ENCODE data around the gene SERTAD4. TPM values are rescaled to one million over a fixed set of nuclear protein-coding genes. Genes with fewer than 3 reads are reported as not detected.
A peak's percentile ranks its signal among the peaks of the same experiment; 100 is the strongest.
"Not testable (repeated sequence)": the region's sequence is repeated elsewhere in the genome, so short reads cannot be mapped to it uniquely, and the experiment has no call there.

Gene SERTAD4
- not detected for polyA plus RNA-seq (2012; ENCODE audit: insufficient read depth, insufficient read length)

GRCh38 chr1:210232511-210233215 lies at the start of gene SERTAD4:
SERTAD4 (plus strand) TSS chr1:210232796; CDS start chr1:210237961, 5,165 bp downstream.
- no peak within 1 kb of the TSS for H3K4me3 ChIP-seq (ENCODE audit: low read length)
- DNase-seq (ENCODE audit: low read depth, low spot score) = no peak

- no peak for DNase-seq (ENCODE audit: low read depth, low spot score)
- H3K4me3 ChIP-seq (ENCODE audit: low read length) = no peak overlapping the region
Observed at GRCh38 chr1:210185063-210185462, 47.5 kb upstream of the SERTAD4 start.

- H3K4me3 ChIP-seq (ENCODE audit: low read length); DNase-seq (ENCODE audit: low read depth, low spot score): not testable (repeated sequence)
Observed at GRCh38 chr1:210187849-210188606, 44.6 kb upstream of the SERTAD4 start.

DNA sequence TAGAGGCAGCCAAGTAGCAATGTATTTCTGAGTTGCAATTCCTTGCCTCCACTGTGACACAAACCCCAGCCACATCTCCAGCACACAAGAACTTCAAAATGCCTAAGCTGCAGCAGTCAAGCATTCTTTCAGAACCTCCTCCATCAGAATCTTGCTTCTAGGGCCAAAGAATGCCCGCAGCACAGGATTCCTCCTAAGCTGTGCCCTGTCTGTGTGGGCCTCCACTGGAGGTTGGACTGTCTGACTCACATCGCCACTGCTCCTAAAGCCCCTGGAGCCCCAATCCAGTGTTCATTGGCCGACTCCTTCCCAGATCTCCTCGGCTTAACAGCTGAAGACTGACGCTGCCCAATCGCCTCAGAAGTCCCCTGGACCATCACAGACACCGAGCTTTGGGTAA lies 43.2 kb upstream of the SERTAD4 start:
- H3K4me3 ChIP-seq (ENCODE audit: low read length) = no peak overlapping the region
- no peak for DNase-seq (ENCODE audit: low read depth, low spot score)

DNA sequence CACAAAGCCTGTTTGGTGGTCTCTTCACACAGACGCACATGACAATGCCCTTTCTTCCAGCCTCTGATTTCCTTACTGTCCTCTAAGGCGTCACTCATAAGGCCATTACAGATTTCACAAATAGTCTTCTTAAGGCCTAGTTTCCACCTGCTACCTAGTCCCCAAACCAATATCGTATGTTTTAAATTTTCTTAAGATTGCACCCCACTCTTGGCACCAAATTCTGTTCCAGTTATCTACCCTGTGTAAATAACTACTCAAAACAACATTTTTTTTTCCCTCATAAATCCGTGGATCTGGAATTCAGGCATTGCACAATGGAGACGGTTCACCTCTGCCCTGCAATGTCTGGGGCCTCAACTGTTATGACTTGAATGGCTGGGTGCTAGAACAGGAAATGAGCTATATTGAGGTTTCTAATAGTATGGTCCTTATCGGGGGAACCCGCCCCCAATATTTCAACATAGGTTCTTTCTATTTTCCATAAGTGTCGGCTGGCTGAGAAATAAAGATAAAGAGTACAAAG lies 36.9 kb upstream of the SERTAD4 start:
- H3K4me3 ChIP-seq (ENCODE audit: low read length) = no peak overlapping the region
- no peak for DNase-seq (ENCODE audit: low read depth, low spot score)

DNA sequence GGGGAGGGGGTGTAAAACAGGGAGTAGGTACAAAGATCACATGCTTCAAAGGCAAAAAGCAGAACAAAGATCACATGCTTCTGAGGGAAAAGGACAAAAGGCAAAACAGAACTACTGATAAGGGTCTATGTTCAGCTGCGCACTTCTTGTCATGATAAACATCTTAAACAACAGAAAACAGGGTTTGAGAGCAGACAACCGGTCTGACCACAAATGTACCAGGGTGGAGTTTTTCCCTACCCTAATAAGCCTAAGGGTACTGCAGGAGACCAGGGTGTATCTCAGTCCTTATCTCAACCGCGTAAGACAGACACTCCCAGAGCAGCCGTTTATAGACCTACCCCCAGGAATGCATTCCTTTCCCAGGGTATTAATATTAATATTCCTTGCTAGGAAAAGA lies 36.3 kb upstream of the SERTAD4 start:
- not testable (repeated sequence) for H3K4me3 ChIP-seq (ENCODE audit: low read length)
- peak; percentile 11 for DNase-seq (ENCODE audit: low read depth, low spot score)

DNA sequence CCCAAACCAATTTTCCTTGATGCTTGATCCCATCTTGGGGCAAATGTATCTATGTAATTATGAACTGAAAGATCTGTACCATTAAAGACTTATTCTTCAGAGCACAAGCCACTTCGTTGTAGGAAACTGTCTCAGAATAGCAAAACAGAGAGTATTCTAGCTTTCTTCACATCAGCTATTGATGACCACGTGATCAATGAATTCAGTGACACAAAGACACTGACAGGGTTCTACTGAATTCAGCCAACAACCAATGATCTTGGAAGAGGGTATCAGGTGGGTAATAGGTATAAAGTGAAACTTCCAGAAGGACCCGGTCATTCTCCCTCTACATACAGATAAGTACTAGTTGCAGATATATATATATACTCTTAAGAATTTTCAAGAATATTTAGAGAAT lies 33.8 kb upstream of the SERTAD4 start:
- H3K4me3 ChIP-seq (ENCODE audit: low read length) = no peak overlapping the region
- DNase-seq (ENCODE audit: low read depth, low spot score) = no peak

DNA sequence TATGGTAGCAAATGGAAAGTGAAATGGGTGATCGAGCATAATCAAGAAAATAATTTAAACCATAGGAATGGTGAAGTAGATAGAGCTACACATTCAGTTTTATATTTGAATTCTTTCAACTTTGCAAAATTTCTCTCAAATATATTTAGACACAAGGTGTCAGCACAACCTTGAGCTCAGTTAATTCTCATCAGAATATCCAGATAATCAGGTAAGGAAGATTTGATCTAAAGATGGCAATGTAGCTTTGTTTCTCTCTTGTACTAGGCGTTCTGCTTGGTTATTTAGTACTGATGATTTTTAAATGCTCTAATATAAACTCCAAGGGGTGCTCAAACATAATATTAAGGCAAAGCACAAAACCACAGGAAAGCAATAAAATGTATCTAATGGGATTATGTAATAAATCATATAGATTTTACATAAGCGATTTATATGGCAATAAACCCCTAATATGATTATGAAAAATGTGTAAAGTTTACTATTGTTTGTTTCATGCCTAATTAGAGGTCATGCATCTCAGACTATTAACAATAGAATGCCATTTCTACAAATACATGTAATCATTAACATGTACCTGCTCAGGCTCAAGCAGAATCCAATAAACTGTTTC lies 32.4 kb upstream of the SERTAD4 start:
- DNase-seq (ENCODE audit: low read depth, low spot score) = no peak
- H3K4me3 ChIP-seq (ENCODE audit: low read length) = no peak overlapping the region

DNA sequence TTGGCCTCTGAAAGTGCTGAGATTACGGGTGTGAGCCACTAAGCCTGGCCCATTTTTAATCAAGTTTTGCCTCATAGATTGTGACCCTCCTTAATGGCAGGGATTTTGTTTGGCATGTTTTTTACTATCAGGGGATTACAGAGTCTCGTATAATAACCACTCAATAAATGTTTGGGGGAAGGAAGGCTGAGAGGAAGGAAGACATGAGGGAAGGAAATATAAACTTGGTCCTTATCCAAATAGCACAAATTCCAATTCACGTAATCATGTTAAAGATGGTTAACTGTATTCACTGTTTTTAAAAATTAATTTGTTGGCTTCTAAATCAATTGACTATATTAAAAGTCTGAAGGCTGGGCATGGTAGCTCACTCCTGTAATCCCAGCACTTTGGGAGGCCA lies 30.9 kb upstream of the SERTAD4 start:
- no peak for DNase-seq (ENCODE audit: low read depth, low spot score)
- no peak overlapping the region for H3K4me3 ChIP-seq (ENCODE audit: low read length)

GRCh38 chr1:210207597-210208450 lies 24.8 kb upstream of the SERTAD4 start:
- no peak for DNase-seq (ENCODE audit: low read depth, low spot score)
- H3K4me3 ChIP-seq (ENCODE audit: low read length) = no peak overlapping the region

DNA sequence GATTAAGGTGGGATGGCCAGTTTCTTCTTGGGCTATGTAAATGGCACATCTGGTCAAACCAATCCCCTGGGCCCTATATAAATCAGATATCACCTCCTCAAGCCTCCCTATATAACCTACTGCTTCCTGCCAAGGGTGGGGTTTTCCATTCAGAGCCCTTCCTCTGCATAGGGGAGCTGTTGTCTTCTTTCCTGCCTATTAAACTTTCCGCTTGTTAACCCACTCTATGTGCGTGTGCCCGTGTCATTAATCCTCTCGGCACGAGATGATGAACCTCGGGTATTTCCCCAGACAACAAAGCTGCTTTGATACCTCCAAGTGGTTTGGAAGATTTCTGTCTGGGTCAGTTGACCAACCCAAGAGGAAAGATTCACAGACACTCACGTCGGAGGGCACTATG lies 19.3 kb upstream of the SERTAD4 start:
- H3K4me3 ChIP-seq (ENCODE audit: low read length) = no peak overlapping the region
- DNase-seq (ENCODE audit: low read depth, low spot score) = no peak

DNA sequence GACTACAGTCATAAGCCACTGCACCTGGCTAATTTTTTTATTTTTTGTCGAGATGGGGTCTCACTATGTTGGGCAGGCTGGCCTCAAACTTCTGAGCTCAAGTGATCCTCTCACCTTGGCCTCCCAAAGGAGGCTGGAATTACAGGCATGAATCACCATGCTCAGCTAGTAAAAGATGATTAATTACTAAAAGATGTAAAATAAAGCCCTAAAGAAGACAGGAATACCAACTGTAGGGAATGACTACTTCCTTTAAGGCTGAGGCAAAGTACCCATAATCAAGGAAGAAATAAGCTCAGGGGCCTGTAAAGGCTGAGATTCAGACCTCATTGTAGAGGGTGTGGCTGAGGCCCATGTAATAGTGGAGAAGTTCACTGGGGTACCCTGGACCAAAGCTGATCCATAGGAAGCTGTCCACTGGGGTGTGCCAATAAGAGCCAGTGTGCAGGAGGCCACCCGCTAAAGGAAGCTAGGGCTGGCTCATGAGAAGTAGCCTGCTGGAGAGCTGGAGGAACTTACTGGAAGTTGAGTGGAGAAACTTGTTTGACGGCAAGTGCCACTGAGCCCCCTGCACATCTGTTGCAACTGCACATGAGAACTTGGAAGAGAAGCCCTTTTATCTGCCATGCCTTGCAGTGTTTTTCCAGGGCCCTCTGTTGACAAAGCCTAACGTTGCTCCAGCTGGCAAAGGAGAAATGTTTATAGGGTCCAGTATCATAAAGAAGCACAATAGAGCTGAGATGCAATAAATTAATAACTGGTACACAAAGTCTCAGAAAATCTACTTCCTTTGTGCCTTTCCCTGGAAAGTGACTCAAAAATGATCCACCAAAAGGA lies 17.8 kb upstream of the SERTAD4 start:
- no peak overlapping the region for H3K4me3 ChIP-seq (ENCODE audit: low read length)
- no peak for DNase-seq (ENCODE audit: low read depth, low spot score)

- no peak for DNase-seq (ENCODE audit: low read depth, low spot score)
- H3K4me3 ChIP-seq (ENCODE audit: low read length) = no peak overlapping the region
Observed at GRCh38 chr1:210217482-210217881, 15.1 kb upstream of the SERTAD4 start.

- no peak for DNase-seq (ENCODE audit: low read depth, low spot score)
- H3K4me3 ChIP-seq (ENCODE audit: low read length) = no peak overlapping the region
Observed at GRCh38 chr1:210218047-210218446, 14.5 kb upstream of the SERTAD4 start.

DNA sequence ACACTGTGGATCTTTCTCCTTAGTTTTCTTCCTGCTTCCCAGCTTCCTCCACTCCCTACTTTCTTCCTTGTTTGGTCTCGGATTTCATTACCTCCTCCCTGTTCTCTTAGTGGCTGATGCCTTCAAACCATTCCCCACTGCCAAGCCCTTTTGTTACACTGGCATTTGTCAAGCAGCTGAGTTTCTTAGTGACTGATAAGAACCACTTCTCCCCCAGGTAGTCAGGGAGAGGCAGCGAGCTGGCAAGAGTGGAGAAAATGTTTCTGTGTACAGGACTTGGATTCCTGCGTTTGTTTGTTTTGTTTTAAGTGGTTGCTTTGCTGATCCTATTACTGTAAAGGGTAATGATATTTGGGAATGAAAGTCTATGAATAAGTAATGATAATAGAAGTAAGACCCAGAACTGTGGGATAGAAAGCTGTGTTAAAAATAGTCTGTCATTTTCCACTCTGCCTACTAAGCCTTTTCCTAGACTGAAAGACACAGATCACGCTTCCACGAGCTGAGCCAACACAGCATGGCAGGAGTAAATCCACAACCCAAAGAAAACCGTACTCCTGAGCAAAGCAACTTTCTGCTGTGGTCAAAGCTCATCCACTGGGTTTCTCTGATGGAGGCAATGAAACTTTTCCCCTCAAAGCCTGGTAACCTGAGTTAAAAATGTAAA lies 10.1 kb upstream of the SERTAD4 start:
- DNase-seq (ENCODE audit: low read depth, low spot score) = no peak
- H3K4me3 ChIP-seq (ENCODE audit: low read length) = no peak overlapping the region

DNA sequence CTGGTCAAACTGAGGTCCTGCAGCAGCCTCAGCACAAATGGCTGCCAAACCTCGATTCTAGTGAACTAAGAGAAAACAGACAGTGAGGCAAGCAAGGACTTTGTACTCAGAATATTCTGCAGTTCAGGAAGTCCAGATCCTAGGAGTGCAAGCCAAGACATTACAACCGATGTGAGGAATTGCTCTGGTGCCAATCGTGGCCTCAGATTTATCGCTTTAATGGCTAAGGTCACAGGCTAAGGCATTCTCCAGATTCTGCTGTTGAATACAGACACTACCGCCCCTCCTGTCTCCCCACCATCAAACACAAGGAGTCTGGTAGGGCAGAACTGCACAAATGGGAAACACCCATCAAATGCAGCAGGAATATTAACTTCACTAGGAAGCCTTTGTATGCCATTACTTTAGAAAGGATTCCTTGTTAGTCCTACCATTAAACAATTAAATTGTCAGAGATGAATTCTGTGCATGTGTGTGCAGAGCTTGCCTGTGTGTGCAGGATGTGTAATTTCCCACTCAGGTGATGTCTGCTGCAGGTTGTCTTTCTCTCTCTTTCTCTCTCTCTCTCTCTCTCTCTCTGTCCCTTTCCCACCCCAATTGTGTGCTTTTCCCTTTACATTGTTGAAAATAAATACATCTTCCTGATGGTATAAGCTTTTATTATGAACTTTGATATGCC lies 9.2 kb upstream of the SERTAD4 start:
- H3K4me3 ChIP-seq (ENCODE audit: low read length) = no peak overlapping the region
- no peak for DNase-seq (ENCODE audit: low read depth, low spot score)

- no peak for DNase-seq (ENCODE audit: low read depth, low spot score)
- no peak overlapping the region for H3K4me3 ChIP-seq (ENCODE audit: low read length)
Observed at GRCh38 chr1:210228158-210228557, 4.4 kb upstream of the SERTAD4 start.

All from Jurkat, Clone E6-1 (cell line).